Naive B cell (primary cell): ENCODE measurements around the gene RNF144A. TPM values are rescaled to one million over a fixed set of nuclear protein-coding genes. Genes with fewer than 3 reads are reported as not detected.

Experiments
- ATAC-seq, 2 donors: fragments of 150-1000 bp; cut with Tn5 transposase; 2 replicates each; pipeline ENCODE4 v1.10.0; 2021; ENCODE audit warnings: low read depth in 2 of 2, mild to moderate bottlenecking in 2 of 2, moderate library complexity in 2 of 2
- DNase-seq: peaks from one replicate; pipeline ENCODE4 v3.0.0; 2022
- H3K27ac Mint-ChIP-seq, 6 donors: one replicate each; pipeline ENCODE4 v1.8.0; 2020 to 2022; ENCODE audit warnings: mild to moderate bottlenecking in 6 of 6, mixed read lengths in 6 of 6, moderate library complexity in 5 of 6, inconsistent platforms in 2 of 6
- H3K27me3 Mint-ChIP-seq, 3 donors: one replicate each; pipeline ENCODE4 v1.8.0; 2021 to 2022; ENCODE audit warnings: mixed read lengths in 3 of 3, mild to moderate bottlenecking in 1 of 3
- H3K36me3 Mint-ChIP-seq, 2 donors: one replicate each; pipeline ENCODE4 v1.8.0; 2020 to 2022; ENCODE audit warnings: mixed read lengths in 2 of 2, inconsistent platforms in 1 of 2, mild to moderate bottlenecking in 1 of 2
- H3K4me1 Mint-ChIP-seq, 3 donors: one replicate each; pipeline ENCODE4 v1.8.0; 2020 to 2022; ENCODE audit warnings: mixed read lengths in 3 of 3, inconsistent platforms in 1 of 3, mild to moderate bottlenecking in 1 of 3, moderate library complexity in 1 of 3
- H3K4me3 Mint-ChIP-seq, 8 donors: one replicate each; pipeline ENCODE4 v1.8.0; 2020 to 2022; ENCODE audit warnings: mild to moderate bottlenecking in 8 of 8, mixed read lengths in 8 of 8, moderate library complexity in 8 of 8, inconsistent platforms in 2 of 8
- H3K9me3 Mint-ChIP-seq, 7 donors: one replicate each; pipeline ENCODE4 v1.8.0; 2020 to 2022; ENCODE audit warnings: mixed read lengths in 7 of 7, mild to moderate bottlenecking in 5 of 7, inconsistent platforms in 2 of 7, moderate library complexity in 1 of 7
- polyA plus RNA-seq, 6 donors: library from polyadenylated mRNA; unstranded; fragments of 300-500 nt; fragmentation: Illumina TruSeq; gene quantifications; one replicate each; pipeline ENCODE4 v1.2.3, GENCODE V29; 2021; ENCODE audit warnings: low read depth in 6 of 6

The RNF144A gene
- polyA plus RNA-seq, 6 donors from 2014 or later, result 0.04 to 0.92 (median 0.16) TPM; not detected in 1

DNA sequence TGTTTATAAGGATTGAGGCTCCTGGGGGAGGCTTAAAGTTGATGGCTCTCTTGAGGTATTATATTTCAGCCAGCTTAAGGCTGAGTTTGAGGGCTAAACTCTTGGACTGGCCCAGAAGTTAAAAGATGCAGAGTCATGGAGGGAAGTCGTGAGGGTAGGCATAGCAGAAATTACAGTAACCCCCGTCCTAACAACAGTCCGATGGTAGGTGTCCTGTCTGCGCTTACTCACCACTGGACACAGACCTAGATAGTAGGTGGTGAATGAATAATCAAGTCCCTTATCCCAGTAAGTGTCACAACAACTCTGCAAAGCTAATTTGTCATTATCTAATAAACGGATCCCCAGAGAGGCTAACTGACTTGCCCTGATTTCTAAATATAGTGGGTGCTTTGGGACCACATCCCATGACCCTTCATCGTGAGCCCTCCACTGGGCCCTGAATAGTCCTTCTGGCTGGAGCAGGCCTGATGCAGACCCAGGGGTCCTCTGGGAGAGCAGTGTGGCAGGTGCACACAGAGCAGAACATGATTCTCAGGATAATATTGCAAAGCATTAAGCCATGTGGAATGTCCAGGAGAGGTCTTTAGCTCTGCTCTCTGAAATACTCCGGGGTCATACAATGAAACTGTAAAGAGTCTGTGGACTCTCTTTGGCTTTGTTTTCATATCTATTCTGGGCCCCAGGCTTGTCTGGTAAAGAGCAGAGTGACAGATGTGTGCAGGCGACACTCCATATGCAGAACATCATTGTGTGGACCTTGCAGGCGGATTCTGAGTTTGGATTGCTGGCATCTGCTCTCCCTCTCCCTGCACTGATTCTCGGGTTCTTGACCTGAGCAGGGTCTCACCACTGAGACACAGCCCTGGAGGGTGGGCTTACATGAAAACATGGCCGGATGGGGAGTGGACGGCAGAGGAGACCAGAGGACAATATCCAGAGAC is 98.1 kb downstream of the RNF144A start:
- no peak for ATAC-seq
- no peak overlapping the region for H3K4me3 Mint-ChIP-seq
- no peak overlapping the region for H3K27ac Mint-ChIP-seq
- H3K27me3 Mint-ChIP-seq, result no peaks in the 10 kb centered on the region
- peaks cover 6 to 9% (median 8%) of the 10 kb centered on the region in 3 donors for H3K4me1 Mint-ChIP-seq
- DNase-seq, result no peak
- no peaks in the 10 kb centered on the region for H3K9me3 Mint-ChIP-seq
- H3K36me3 Mint-ChIP-seq, result no peaks in the 10 kb centered on the region

DNA sequence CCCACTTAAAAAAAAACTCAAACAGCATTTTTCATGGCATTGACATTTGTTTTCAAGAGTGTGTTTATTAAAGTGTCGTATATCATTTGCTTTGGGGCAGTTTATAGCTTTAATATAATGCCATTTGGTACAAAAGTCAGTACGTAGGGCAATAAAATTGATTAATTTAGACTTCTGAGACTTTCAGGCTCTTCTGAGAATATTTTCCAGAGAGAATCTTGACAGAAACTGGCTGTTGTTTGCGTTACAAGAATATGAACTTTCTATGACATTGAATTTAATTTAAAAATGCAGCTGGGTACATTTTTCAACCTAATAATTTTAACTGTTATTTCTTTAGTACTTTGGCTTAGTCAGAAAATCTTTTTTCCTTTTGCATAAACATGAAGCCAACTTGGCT is 98.9 kb downstream of the RNF144A start:
- H3K27me3 Mint-ChIP-seq, result no peaks in the 10 kb centered on the region
- no peak overlapping the region for H3K4me3 Mint-ChIP-seq

DNA sequence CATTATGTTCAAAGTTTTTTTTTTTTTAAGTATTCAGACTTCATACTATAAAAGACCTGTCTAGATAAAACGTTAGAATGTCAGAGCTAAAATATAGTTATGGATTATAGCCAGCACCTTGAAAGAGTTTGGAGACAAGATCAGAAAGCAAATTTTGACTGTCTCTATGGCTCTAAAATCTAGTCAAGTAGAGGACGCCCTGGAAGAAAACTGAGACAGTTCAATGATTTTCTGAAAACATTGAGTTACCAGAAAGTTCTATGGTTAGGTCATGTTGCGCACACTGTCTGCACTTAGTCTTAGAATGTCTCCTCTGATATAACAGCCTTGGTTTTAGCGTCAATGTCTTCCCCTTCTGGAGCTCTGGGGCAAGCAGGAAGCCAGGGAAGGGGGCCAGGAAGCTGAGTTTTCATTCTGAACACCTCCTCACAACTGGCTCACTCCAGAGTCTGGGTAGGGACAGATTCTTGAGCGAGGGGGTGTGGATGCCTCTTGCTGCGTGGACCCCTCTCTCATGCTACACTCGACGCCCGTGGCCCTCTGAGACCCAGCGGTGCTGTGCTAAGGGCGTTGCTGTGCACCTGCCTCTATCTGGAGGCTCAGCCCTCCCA is 99.5 kb downstream of the RNF144A start:
- Mint-ChIP-seq H3K4me1 (peaks cover 6 to 9% (median 8%) of the 10 kb centered on the region in 3 donors), H3K9me3 (no peaks in the 10 kb centered on the region), H3K36me3 (no peaks in the 10 kb centered on the region), H3K27ac (no peak overlapping the region), H3K27me3 (no peaks in the 10 kb centered on the region), H3K4me3 (no peak overlapping the region)
- DNase-seq (no peak), ATAC-seq (no peak)

More for the DNA sequence above, 98.9 kb downstream of the RNF144A start:
- Mint-ChIP-seq H3K9me3 (no peaks in the 10 kb centered on the region), H3K36me3 (no peaks in the 10 kb centered on the region), H3K27ac (no peak overlapping the region), H3K4me1 (peaks cover 6 to 9% (median 8%) of the 10 kb centered on the region in 3 donors)
- ATAC-seq, result no peak
- no peak for DNase-seq

GRCh38 chr2:7017671-7018281 is 100.6 kb downstream of the RNF144A start:
- Mint-ChIP-seq H3K27ac (no peak overlapping the region), H3K4me3 (no peak overlapping the region), H3K27me3 (no peaks in the 10 kb centered on the region), H3K4me1 (peaks cover 6 to 9% (median 8%) of the 10 kb centered on the region in 3 donors), H3K9me3 (no peaks in the 10 kb centered on the region), H3K36me3 (no peaks in the 10 kb centered on the region)
- ATAC-seq, result no peak
- no peak for DNase-seq

- no peaks in the 10 kb centered on the region for H3K27me3 Mint-ChIP-seq
- H3K9me3 Mint-ChIP-seq, result no peaks in the 10 kb centered on the region
- H3K36me3 Mint-ChIP-seq, result no peaks in the 10 kb centered on the region
- H3K27ac Mint-ChIP-seq, result peak overlapping the region in 1 of 6 donors; percentile 69
- DNase-seq (no peak), ATAC-seq (no peak)
- no peak overlapping the region for H3K4me3 Mint-ChIP-seq
- H3K4me1 Mint-ChIP-seq, result peaks cover 6 to 9% (median 8%) of the 10 kb centered on the region in 3 donors
These were observed 101.1 kb downstream of the RNF144A start for GRCh38 chr2:7018282-7018701.

DNA sequence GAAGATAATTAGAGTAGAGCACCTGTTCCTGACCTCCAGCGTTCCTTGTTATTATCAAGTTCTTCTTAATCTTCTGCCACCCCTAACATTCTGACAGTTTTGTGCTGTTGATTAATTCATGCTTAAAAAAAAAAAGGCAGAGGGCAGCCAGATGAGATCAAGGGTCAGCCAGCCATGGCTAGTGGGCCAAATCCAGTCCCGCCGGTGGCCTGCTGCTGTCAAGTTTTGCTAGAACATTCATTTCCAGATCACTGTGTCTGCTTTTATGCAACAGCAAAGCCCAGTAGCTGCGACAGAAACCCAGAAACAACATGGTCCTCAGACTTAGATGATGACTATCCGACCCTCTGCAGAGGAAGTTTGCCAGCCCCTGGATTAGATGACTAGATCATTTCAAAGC is 101.6 kb downstream of the RNF144A start:
- H3K27me3 Mint-ChIP-seq, result no peaks in the 10 kb centered on the region
- H3K4me1 Mint-ChIP-seq, result peaks cover 6 to 9% (median 8%) of the 10 kb centered on the region in 3 donors
- DNase-seq (no peak), ATAC-seq (no peak)
- H3K27ac Mint-ChIP-seq, result no peak overlapping the region
- no peaks in the 10 kb centered on the region for H3K9me3 Mint-ChIP-seq
- no peaks in the 10 kb centered on the region for H3K36me3 Mint-ChIP-seq
- H3K4me3 Mint-ChIP-seq, result no peak overlapping the region

DNA sequence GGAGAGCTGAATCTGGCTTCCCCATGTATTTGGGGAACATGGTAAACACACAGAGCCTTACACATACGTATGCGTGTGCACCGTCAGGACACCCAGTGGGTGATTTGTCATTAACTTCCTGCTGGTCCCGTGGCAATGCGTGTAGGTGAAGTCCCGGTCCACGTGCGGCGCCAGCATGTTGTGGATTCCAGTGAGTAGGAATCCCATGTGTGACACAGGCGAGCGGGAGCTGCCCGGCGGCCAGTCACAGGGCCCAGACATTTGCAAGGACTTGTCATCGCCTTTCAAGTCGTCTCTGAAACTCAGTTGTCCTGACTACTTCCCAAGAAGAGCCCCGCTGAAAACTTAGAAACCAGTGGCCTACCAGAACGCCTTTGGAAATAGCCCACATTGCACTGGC is 102.0 kb downstream of the RNF144A start:
- Mint-ChIP-seq H3K4me3 (no peak overlapping the region), H3K4me1 (peaks cover 4 to 6% (median 6%) of the 10 kb centered on the region in 3 donors), H3K9me3 (no peaks in the 10 kb centered on the region), H3K36me3 (no peaks in the 10 kb centered on the region), H3K27ac (no peak overlapping the region), H3K27me3 (no peaks in the 10 kb centered on the region)
- no peak for DNase-seq
- ATAC-seq, result no peak

GRCh38 chr2:7020059-7020458 is 102.8 kb downstream of the RNF144A start:
- Mint-ChIP-seq H3K4me3 (no peak overlapping the region), H3K27ac (no peak overlapping the region), H3K9me3 (no peaks in the 10 kb centered on the region), H3K36me3 (no peaks in the 10 kb centered on the region), H3K4me1 (no peaks in the 10 kb centered on the region), H3K27me3 (no peaks in the 10 kb centered on the region)
- ATAC-seq, result no peak
- DNase-seq, result no peak

DNA sequence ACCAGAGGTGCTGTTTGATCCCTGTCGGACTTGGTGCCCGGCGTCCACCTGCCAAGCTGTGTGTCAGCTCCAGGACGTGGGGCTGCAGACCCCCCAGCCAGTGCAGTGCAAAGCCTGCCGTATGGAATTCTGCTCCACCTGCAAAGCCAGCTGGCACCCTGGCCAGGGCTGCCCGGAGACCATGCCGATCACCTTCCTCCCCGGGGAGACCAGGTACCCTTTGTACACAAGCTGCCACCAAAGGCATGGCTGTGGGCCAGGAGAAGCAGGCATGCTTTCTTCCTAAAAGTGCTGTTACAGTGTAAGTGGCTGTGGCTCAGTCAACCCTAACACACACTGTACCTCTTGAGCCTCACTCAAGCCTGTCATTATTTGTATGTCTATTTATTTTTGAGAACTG is 103.3 kb downstream of the RNF144A start:
- no peaks in the 10 kb centered on the region for H3K9me3 Mint-ChIP-seq
- H3K4me1 Mint-ChIP-seq, result no peaks in the 10 kb centered on the region
- no peaks in the 10 kb centered on the region for H3K27me3 Mint-ChIP-seq
- ATAC-seq, result no peak
- H3K27ac Mint-ChIP-seq, result no peak overlapping the region
- H3K4me3 Mint-ChIP-seq, result no peak overlapping the region
- H3K36me3 Mint-ChIP-seq, result no peaks in the 10 kb centered on the region
- no peak for DNase-seq

DNA sequence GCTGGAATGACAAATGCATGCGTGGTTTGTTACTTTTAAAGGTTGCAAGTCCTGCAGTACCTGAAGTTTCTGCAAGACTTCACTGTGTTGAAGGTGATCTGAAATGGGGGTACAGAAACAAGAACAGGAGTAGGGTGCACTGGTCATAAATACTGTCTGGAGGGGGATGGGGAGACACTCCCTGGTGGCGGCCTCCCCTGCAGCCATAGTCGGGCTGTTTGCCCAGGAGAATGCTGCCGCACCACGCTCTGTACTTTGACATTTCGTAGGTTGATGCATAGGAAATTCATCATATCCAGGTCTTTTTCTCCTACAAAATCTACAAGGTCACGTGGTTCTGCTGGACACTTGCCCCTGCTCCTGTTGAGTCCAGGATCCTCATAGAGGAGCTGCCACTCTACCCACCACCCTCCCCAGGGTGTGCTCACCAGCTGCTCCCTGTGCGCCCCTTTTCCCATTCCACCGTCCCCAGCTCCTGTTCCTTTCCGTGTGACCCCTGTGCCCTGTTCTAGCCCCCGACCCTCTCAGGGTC is 103.8 kb downstream of the RNF144A start:
- Mint-ChIP-seq H3K36me3 (no peaks in the 10 kb centered on the region), H3K4me1 (no peaks in the 10 kb centered on the region), H3K27me3 (no peaks in the 10 kb centered on the region), H3K9me3 (no peaks in the 10 kb centered on the region), H3K4me3 (no peak overlapping the region), H3K27ac (no peak overlapping the region)
- ATAC-seq, result no peak
- no peak for DNase-seq

DNA sequence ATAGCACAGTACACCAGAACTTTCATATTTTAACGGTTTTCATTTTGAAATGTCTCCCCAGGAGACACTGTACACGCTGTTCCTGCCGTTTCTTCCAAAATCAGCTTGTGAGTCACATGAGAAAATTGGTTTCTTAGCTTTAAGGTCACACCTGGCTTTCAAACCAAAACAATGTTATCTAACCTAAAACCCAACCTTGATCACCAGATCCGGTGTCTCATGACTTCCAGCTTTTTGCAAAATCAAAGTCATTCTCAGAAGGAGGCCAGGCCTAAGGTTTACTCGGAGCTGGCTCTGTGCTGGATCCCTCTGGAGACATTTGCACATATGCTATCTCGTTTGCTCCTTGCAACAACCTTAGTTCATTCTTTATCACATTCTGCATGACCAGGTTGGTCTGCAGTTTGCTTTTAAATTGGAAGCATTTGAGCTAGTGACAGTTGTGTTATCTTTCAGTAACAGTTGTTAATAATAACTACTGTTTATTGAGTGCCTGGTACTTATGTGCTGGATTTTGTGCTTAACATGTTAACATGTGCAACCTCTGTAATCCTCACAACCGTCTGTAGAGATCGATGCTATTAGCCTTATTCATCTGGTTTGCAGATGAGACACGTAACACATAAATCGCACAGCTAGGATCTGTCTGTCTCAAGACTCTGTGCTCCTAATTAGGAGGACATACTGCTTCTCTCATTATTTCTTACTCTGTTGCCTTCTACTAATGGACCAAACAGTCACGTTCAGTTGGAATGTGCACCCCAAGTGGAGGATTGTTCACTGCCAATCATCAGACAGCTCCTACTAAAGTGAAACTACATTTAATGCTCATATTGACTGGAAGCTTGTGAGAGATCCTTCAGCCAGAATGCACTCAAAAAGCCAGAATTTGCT is 105.5 kb downstream of the RNF144A start:
- no peak for DNase-seq
- H3K36me3 Mint-ChIP-seq, result no peaks in the 10 kb centered on the region
- no peaks in the 10 kb centered on the region for H3K9me3 Mint-ChIP-seq
- H3K4me3 Mint-ChIP-seq, result peak overlapping the region in 1 of 8 donors; percentile 36
- no peak overlapping the region for H3K27ac Mint-ChIP-seq
- ATAC-seq, result no peak
- peaks cover 0 to 4% (median 0%) of the 10 kb centered on the region in 3 donors for H3K4me1 Mint-ChIP-seq
- no peaks in the 10 kb centered on the region for H3K27me3 Mint-ChIP-seq

DNA sequence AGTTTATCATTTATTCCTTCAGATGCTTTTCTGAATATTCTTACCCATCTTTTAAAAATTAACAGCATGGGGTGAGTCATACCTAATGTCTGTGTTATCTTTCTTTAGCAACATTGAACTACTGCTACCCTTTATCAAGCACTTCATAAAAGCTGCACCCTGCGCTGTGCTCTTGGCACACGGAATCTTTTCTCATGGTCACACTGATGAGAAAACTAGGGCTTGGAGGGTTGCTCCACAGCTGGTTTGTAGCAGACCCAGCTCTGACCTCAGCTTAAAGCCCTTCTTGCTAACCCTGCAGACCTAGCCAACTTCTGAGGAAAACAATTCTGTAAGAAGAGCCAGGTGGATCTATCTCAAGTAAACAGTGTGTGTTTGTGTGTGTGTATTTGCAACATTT is 106.3 kb downstream of the RNF144A start:
- Mint-ChIP-seq H3K27me3 (no peaks in the 10 kb centered on the region), H3K4me1 (peaks cover 0 to 4% (median 0%) of the 10 kb centered on the region in 3 donors), H3K36me3 (no peaks in the 10 kb centered on the region), H3K4me3 (no peak overlapping the region), H3K9me3 (no peaks in the 10 kb centered on the region), H3K27ac (peak overlapping the region in 1 of 6 donors; percentile 40)
- ATAC-seq, result no peak
- DNase-seq, result no peak

GRCh38 chr2:7024261-7024660 is 107.0 kb downstream of the RNF144A start:
- Mint-ChIP-seq H3K4me3 (no peak overlapping the region), H3K9me3 (no peaks in the 10 kb centered on the region), H3K4me1 (peaks cover 0 to 4% (median 0%) of the 10 kb centered on the region in 3 donors), H3K36me3 (no peaks in the 10 kb centered on the region), H3K27ac (no peak overlapping the region), H3K27me3 (no peaks in the 10 kb centered on the region)
- ATAC-seq (no peak), DNase-seq (no peak)
